ENCODE results near the gene IFNG.

IFNG gene

DNA sequence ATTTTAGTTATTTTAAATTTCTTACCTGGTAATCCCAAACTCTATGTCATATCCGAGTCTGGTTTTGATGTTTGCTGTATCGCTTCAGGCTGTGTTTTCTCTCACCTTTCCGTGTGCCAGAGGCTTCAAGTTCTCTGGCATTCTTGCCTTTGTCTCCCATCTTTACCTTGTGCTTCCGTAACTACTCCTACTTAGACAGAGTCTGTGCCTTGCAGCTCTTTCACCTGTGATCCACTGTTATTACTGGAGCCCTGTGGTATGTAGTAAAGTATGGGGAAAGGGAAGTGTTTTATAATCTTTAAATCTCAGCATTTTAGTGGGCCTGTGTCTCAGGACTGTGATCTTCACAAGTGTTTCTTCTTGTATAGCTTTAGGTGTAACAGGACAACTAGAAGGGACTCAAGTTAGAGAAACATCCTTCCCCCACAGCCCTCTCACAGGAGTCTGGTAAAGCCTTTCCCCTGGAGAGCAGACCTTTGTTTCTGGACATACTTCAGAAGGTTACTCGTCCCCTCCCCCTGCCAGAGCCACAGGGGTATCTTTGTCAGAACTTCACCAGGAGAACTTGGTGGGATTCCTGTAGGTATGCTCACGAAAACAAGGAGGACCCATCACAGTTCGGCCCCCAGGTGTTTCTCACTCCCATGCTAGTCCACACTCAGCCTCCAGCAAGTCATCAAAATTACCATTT lies 11.1 kb downstream of the IFNG start:
- no peak overlapping the region for H3K27ac Mint-ChIP-seq
- DNase-seq: no peak
- H3K4me3 Mint-ChIP-seq: no peak overlapping the region
- TF ChIP-seq, protein P1, sequence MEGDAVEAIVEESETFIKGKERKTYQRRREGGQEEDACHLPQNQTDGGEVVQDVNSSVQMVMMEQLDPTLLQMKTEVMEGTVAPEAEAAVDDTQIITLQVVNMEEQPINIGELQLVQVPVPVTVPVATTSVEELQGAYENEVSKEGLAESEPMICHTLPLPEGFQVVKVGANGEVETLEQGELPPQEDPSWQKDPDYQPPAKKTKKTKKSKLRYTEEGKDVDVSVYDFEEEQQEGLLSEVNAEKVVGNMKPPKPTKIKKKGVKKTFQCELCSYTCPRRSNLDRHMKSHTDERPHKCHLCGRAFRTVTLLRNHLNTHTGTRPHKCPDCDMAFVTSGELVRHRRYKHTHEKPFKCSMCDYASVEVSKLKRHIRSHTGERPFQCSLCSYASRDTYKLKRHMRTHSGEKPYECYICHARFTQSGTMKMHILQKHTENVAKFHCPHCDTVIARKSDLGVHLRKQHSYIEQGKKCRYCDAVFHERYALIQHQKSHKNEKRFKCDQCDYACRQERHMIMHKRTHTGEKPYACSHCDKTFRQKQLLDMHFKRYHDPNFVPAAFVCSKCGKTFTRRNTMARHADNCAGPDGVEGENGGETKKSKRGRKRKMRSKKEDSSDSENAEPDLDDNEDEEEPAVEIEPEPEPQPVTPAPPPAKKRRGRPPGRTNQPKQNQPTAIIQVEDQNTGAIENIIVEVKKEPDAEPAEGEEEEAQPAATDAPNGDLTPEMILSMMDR (IDR thresholded peaks at IDR 0.05): no peak
- H3K4me1 Mint-ChIP-seq: peaks cover 14% of the 10 kb centered on the region
- peaks cover 4% of the 10 kb centered on the region for H3K9me3 Mint-ChIP-seq
- H3K36me3 Mint-ChIP-seq (ENCODE audit: low read depth): no peaks in the 10 kb centered on the region
- no peaks in the 10 kb centered on the region for H3K27me3 Mint-ChIP-seq (ENCODE audit: low read depth, poor library complexity)

DNA sequence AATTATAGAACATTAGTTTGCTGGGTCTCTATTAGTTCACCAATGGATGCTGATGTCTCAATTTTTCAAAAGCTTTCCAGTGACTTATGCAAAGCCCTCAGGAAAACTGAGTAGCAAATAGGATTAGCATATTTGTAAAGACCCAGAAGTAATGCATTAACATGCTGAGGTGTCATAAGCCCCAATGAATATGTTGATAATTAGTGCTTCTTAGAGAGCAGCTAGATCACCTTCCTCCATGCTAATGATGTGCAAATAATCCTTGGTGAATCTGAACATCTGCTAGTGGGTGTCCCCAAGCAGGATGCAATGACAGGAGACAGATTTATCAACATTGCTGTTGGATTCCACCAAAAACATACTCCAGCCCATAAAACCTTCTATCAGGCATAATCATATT lies 19.0 kb downstream of the IFNG start:
- no peak overlapping the region for H3K27ac Mint-ChIP-seq
- no peaks in the 10 kb centered on the region for H3K36me3 Mint-ChIP-seq (ENCODE audit: low read depth)
- no peak overlapping the region for H3K4me3 Mint-ChIP-seq
- peaks cover 13% of the 10 kb centered on the region for H3K4me1 Mint-ChIP-seq
- no peak for DNase-seq
- H3K9me3 Mint-ChIP-seq: no peaks in the 10 kb centered on the region
- no peaks in the 10 kb centered on the region for H3K27me3 Mint-ChIP-seq (ENCODE audit: low read depth, poor library complexity)
- TF ChIP-seq, protein P1 (IDR thresholded peaks at IDR 0.05): no peak

DNA sequence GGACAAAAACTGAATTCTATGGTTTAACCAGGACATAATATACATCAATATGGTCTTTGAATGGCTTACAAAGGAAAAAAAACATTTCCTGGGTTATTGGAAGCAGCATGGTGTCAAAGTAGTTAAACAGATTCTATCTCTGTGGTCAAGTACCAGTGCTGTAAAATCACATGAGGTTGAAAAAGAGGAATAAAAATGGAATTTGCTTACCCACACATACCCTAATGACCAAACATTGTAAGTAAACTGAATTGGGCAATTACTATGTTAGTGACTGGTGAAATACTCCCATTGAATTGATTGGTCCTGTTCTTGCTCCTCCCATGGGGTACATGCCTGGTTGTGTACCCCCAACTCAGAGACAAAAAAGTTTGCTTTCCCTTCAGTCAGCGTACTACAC lies 19.6 kb downstream of the IFNG start:
- Mint-ChIP-seq H3K36me3 (ENCODE audit: low read depth) (no peaks in the 10 kb centered on the region), H3K27me3 (ENCODE audit: low read depth, poor library complexity) (no peaks in the 10 kb centered on the region), H3K4me3 (no peak overlapping the region), H3K4me1 (peaks cover 13% of the 10 kb centered on the region), H3K27ac (no peak overlapping the region), H3K9me3 (no peaks in the 10 kb centered on the region)
- TF ChIP-seq, protein P1 (IDR thresholded peaks at IDR 0.05): no peak
- no peak for DNase-seq

DNA sequence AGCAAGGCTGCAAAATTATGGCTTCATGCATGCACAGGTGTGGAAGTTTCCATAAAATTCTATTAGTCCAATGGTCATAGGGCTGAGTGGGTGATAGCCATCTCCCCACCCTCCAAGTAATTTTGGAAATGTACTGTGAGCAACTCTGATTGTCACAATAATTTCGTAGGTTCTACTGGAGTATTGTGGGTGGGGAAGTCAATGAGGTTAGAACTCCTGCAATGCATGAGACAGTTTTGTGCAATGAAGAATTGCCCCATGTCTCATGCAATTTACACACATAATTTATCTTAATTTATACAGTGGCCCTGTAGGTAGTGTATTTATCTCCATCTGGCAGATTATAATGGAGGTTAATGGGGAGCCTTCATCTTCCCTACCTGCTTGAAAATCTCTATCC lies 20.5 kb downstream of the IFNG start:
- Mint-ChIP-seq H3K9me3 (no peaks in the 10 kb centered on the region), H3K4me1 (peaks cover 13% of the 10 kb centered on the region), H3K27me3 (ENCODE audit: low read depth, poor library complexity) (no peaks in the 10 kb centered on the region), H3K36me3 (ENCODE audit: low read depth) (no peaks in the 10 kb centered on the region), H3K27ac (no peak overlapping the region), H3K4me3 (no peak overlapping the region)
- DNase-seq: no peak
- TF ChIP-seq, protein P1 (IDR thresholded peaks at IDR 0.05): no peak

DNA sequence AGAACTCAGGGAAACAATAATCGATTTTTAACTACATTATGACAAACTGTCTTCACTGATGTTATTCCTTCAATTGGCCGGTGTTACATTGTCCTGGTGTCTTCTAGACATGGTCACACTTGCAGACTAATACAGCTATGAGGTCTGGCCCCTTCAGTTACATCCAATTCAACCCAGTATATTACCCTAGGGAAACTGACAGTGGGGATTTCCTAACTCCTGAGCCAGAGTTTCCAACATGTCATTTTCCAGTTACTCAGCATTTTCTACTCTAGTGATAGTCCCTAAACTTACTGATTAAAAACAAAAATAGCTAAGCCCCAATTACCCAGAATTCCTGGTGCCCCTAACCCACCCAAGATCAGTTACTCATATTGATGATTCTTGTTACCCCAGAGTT lies 21.1 kb downstream of the IFNG start:
- Mint-ChIP-seq H3K9me3 (no peaks in the 10 kb centered on the region), H3K36me3 (ENCODE audit: low read depth) (no peaks in the 10 kb centered on the region), H3K4me1 (peaks cover 13% of the 10 kb centered on the region), H3K27me3 (ENCODE audit: low read depth, poor library complexity) (no peaks in the 10 kb centered on the region), H3K27ac (no peak overlapping the region), H3K4me3 (no peak overlapping the region)
- TF ChIP-seq, protein P1 (IDR thresholded peaks at IDR 0.05): no peak
- DNase-seq: no peak

DNA sequence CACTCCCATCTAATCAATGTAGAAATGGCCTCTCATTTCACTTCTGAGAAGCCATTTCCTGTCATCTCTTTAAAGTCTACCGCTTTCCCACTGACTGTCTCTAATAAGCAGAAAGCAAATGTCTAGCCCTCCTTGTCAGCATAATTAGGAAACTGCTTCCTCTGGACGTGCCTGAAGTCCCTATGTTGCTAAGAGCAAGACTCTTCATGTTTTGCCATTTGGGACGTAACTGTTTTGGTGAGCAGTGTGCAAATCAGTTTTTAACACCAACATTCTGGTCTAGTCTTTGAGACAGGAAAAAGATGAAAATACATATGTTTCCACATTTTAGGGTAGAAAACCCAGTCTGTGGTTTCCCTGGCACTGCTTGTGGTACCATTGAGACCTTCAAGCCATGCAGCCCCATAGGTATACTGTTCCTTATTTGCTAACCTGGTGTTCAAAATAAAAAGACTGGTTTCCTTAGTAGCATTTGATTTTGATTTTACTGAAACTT lies 22.2 kb downstream of the IFNG start:
- peaks cover 13% of the 10 kb centered on the region for H3K4me1 Mint-ChIP-seq
- no peak overlapping the region for H3K27ac Mint-ChIP-seq
- no peaks in the 10 kb centered on the region for H3K9me3 Mint-ChIP-seq
- TF ChIP-seq, protein P1 (IDR thresholded peaks at IDR 0.05): no peak
- no peak overlapping the region for H3K4me3 Mint-ChIP-seq
- DNase-seq: no peak
- H3K36me3 Mint-ChIP-seq (ENCODE audit: low read depth): no peaks in the 10 kb centered on the region
- no peaks in the 10 kb centered on the region for H3K27me3 Mint-ChIP-seq (ENCODE audit: low read depth, poor library complexity)
